KMS-11 (cell line): ENCODE measurements around the gene ADAMTSL2.

Source experiments
- H2AFZ ChIP-seq: fragments of 200-600 bp; sonication (generic); 2 replicates; pipeline ENCODE4 v1.6.1; 2016; ENCODE audit warnings: antibody characterized with exemption, mixed run types, low read depth
- H3K27ac ChIP-seq: fragments of 200-600 bp; sonication (generic); 2 replicates; pipeline ENCODE4 v1.6.1; 2016; ENCODE audit warnings: mild to moderate bottlenecking, mixed run types
- H3K27me3 ChIP-seq: fragments of 200-600 bp; sonication (generic); 2 replicates; pipeline ENCODE4 v1.6.1; 2017; ENCODE audit warnings: mild to moderate bottlenecking, low read depth, mixed run types, moderate library complexity; ENCODE audit not compliant: insufficient read depth
- H3K36me3 ChIP-seq: fragments of 200-600 bp; sonication (generic); 2 replicates; pipeline ENCODE4 v1.6.1; 2017; ENCODE audit warnings: mild to moderate bottlenecking, mixed run types; ENCODE audit not compliant: insufficient read depth
- H3K4me1 ChIP-seq: fragments of 200-600 bp; sonication (generic); 2 replicates; pipeline ENCODE4 v1.6.1; 2016; ENCODE audit warnings: mild to moderate bottlenecking, low read depth, mixed run types; ENCODE audit not compliant: poor library complexity, severe bottlenecking
- H3K4me2 ChIP-seq: fragments of 200-600 bp; sonication (generic); 2 replicates; pipeline ENCODE4 v1.7.0; 2016; ENCODE audit warnings: mild to moderate bottlenecking, mixed run types
- H3K4me3 ChIP-seq: fragments of 200-600 bp; sonication (generic); IDR thresholded peaks from 2 replicates; pipeline ENCODE4 v1.6.1; 2017; ENCODE audit warnings: low read depth, low read length, mixed read lengths; ENCODE audit not compliant: insufficient read depth
- H3K79me2 ChIP-seq: fragments of 200-600 bp; sonication (generic); 2 replicates; pipeline ENCODE4 v1.6.1; 2016; ENCODE audit warnings: low read depth, mixed run types; ENCODE audit not compliant: insufficient read depth
- H3K9ac ChIP-seq: fragments of 200-600 bp; sonication (generic); 2 replicates; pipeline ENCODE4 v1.6.1; 2016; ENCODE audit warnings: mild to moderate bottlenecking, mixed run types
- H4K20me1 ChIP-seq: fragments of 200-600 bp; sonication (generic); 2 replicates; pipeline ENCODE4 v1.6.1; 2016; ENCODE audit warnings: mild to moderate bottlenecking, mixed run types; ENCODE audit not compliant: insufficient read depth
- CTCF ChIP-seq: fragments of 200-600 bp; sonication (generic); conservative IDR thresholded peaks from 2 replicates; pipeline ENCODE4 v1.6.1; 2017; ENCODE audit warnings: low read depth, mild to moderate bottlenecking, antibody characterized with exemption, low read length, moderate library complexity, mixed read lengths

The ADAMTSL2 gene

GRCh38 chr9:133570691-133571080 lies 36.2 kb downstream of the ADAMTSL2 start:
- H3K9ac ChIP-seq, result no peak overlapping the region
- no peaks in the 10 kb centered on the region for H3K4me1 ChIP-seq
- no peaks in the 10 kb centered on the region for H4K20me1 ChIP-seq
- TF ChIP-seq CTCF, result no peak
- H2AFZ ChIP-seq, result no peak overlapping the region
- no peaks in the 10 kb centered on the region for H3K79me2 ChIP-seq
- H3K36me3 ChIP-seq, result no peaks in the 10 kb centered on the region
- no peak overlapping the region for H3K4me3 ChIP-seq
- H3K27me3 ChIP-seq, result peaks cover 37% of the 10 kb centered on the region; the same call in 1 of the 2 replicates
- H3K4me2 ChIP-seq, result no peak overlapping the region
- no peak overlapping the region for H3K27ac ChIP-seq

- Histone ChIP-seq H3K79me2 (no peaks in the 10 kb centered on the region), H2AFZ (no peak overlapping the region), H3K4me2 (no peak overlapping the region), H3K36me3 (no peaks in the 10 kb centered on the region), H3K27ac (no peak overlapping the region), H3K4me3 (no peak overlapping the region), H3K9ac (no peak overlapping the region), H3K4me1 (no peaks in the 10 kb centered on the region), H3K27me3 (peaks cover 38% of the 10 kb centered on the region; the same call in 1 of the 2 replicates), H4K20me1 (no peaks in the 10 kb centered on the region)
- no peak for TF ChIP-seq CTCF
These were observed 36.9 kb downstream of the ADAMTSL2 start for GRCh38 chr9:133571391-133571890.

- H3K9ac ChIP-seq, result no peak overlapping the region
- no peak for TF ChIP-seq CTCF
- H3K27me3 ChIP-seq, result peaks cover 40% of the 10 kb centered on the region; the same call in 1 of the 2 replicates
- no peak overlapping the region for H3K4me2 ChIP-seq
- no peaks in the 10 kb centered on the region for H4K20me1 ChIP-seq
- H3K4me3 ChIP-seq, result no peak overlapping the region
- no peaks in the 10 kb centered on the region for H3K4me1 ChIP-seq
- H2AFZ ChIP-seq, result no peak overlapping the region
- H3K36me3 ChIP-seq, result no peaks in the 10 kb centered on the region
- H3K79me2 ChIP-seq, result no peaks in the 10 kb centered on the region
- no peak overlapping the region for H3K27ac ChIP-seq
These were observed 37.5 kb downstream of the ADAMTSL2 start for GRCh38 chr9:133571896-133572595.

- no peaks in the 10 kb centered on the region for H3K79me2 ChIP-seq
- no peak overlapping the region for H3K9ac ChIP-seq
- peaks cover 43% of the 10 kb centered on the region for H3K27me3 ChIP-seq
- TF ChIP-seq CTCF, result no peak
- H3K4me3 ChIP-seq, result no peak overlapping the region
- H2AFZ ChIP-seq, result no peak overlapping the region
- H3K4me1 ChIP-seq, result no peaks in the 10 kb centered on the region
- H3K4me2 ChIP-seq, result no peak overlapping the region
- H3K27ac ChIP-seq, result no peak overlapping the region
- H3K36me3 ChIP-seq, result no peaks in the 10 kb centered on the region
- no peaks in the 10 kb centered on the region for H4K20me1 ChIP-seq
These were observed 38.4 kb downstream of the ADAMTSL2 start for GRCh38 chr9:133572821-133573361.
